GM15510 (cell line): ENCODE data around the gene RASGRF2.

Source experiments
- POLR2A ChIP-seq: IDR thresholded peaks from 3 replicates; pipeline ENCODE4 v1.6.1; 2011; ENCODE audit warnings: borderline replicate concordance; ENCODE audit not compliant: insufficient read length; ENCODE audit errors: extremely low read depth

Gene RASGRF2

DNA sequence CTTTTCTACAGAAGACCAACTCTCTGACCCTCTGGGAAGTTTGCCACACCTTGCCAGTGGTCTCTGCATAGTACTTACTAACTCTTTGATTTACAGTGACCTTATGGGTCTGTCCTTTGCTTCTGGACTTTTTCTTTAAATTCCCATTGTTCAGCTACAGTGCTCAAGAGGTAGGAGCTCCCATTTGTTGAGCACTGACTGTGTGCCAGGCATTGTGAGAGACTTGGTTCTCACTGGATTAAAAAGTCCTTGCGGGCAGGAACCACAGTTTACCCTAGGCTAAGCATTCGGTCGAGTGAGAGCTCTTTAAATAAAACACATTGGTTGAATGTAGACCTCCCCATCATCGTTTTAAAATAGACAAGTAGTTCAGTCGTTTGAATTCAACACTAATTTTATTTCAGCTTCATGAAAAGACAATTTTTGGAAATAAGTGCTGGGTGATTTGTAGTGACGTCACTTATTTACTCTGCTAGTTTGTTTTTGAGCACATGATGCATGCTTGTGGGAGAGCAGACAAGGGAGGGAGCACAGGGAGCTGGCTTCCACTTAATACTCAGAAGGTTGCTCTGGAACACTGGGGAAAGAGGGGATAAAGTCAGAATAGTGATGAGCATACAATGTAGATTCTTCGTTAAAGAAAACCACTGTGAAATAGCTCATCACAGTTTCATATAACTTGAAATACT, 27.1 kb downstream of the RASGRF2 start:
- TF ChIP-seq POLR2A = no peak

DNA sequence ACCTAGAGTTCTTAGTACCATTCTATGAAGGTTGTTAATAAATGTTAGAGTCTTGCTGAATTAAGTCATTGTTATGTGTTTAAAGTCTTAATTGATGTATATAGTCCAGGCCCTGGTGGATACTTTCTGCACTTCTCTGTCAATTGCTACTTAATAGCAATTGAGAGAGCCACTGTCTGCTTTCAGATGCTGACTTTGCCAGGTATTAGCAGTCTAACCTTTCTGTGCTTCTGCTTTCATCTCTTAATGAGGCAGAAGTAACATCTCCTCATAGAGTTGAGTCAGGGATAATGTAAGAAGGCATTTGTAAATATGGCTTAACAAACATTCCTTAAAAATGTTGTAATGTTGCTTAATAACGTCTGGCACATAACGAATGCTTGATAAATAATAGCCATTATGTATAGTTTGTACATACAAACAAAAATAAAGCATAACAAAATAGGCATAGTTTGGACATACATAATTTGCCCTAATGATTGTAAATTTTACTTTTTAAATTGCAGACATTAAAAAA, 28.3 kb downstream of the RASGRF2 start:
- no peak for TF ChIP-seq POLR2A

DNA sequence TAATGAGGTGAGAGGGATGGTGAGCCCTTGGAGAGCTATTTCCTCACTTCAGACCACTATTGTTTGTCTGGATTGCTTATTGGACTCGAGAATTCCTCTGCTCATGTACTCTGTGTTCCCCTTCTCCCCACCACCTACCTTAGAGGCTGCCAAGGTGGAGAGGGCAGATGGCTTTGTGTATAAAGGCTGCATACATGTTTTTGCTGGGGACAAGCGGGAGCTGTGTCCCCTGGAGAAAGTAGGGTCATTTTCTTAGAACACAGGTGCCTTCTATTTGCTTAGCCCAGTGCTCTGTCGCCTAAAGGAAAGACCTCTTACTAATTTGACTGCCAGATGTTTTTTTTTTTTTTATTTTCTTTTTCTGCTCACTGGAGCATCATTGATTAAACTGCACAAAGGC, 29.7 kb downstream of the RASGRF2 start:
- no peak for TF ChIP-seq POLR2A

DNA sequence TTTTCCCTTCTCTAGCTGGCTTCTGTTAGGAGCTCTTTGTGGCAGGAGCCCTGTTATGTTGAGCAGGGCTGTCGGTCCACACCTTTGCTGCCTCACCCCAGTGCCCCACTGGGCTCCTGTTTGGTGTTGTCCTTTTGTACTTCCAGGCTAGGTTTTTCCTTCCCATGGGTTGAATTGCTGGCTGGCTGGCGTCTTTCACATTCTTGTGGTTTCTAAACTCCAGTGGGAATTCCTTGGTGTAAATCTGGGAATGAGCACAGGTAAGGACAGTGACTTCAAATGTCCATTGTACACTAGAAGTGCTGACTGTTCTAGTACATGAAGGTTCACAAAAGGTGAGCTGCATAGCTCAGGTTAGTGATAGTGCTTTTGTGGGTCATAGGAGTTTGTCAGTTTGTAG, 30.4 kb downstream of the RASGRF2 start:
- no peak for TF ChIP-seq POLR2A

DNA sequence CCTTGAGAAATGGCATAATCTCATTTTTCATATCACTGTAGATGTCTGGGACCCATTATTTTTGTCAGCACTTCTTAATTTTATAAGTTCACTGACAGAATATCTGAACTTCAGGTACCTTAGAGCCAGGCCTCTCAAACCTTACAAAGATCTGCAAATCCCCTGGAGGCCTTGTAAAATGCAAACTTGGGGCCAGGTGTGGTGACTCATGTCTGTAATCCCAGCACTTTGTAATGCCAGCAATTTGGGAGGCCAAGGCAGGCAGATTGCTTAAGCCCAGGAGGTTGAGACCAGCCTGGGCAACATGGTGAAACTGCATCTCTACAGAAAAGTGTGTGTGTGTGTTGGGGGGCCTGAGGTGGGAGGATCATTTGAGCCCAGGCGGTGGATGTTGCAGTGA, 30.8 kb downstream of the RASGRF2 start:
- TF ChIP-seq POLR2A = no peak

DNA sequence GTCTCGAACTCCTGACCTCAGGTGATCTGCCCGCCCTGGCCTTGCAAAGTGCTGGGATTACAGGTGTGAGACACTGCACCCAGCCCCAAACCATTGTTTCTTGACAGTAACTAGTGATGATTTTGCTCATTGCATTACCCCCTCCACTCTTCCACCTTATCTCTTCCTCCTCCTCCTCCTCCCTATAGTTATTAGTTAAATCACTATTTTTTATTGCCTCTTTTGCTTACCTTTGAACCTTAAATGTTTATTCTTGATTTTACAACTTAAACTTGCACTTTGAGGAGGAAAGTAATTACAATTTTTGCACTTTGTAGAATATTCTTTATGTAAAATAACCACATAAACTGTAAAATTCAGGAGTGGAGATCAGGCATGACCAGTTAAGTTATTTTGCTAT, 35.7 kb downstream of the RASGRF2 start:
- TF ChIP-seq POLR2A = no peak

DNA sequence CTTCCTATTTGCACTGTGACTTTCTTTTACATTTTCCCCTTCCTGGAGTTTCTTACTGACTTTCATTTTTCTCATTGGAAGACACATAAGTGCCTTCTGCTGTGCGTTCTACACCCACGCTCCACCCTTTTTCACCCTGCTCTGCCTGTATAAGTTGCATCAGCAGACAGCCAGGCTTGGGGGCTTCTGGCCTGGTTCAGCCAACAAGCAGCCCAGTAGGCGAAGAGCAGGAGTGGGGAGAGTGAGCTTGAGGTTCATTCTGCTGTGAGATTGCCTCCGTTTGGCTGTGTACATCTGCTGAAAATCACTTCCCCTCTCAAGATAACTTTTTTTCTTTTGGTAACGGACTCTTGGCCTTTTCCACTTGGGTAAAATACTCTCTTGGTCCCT, 38.4 kb downstream of the RASGRF2 start:
- TF ChIP-seq POLR2A = no peak

DNA sequence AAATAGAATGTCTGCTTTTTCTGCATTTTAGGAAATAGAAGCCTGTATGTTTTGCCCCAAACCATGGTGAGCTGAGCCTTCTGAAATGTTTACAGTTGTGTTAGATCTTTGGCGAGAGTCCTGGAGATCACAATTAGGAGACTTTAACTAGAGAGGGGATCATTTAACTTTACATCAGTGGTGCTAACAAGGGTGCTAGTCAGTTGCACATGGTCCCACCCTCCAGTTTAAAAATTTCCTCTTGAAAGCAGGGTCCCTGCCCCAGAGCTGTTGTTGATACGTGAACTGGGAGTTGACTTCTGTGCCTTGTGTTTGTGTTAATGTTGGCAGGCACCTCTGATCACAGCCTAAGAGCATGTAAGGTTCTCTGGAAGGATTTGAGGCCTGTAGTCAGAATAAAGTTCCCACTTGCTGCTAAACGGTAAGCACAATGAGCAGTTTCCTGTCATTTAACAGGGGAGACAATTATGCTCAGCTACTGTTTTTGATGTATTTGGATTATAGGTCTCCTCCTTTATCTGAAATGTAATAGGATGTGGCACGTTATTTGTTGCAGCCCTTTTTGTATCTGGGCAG, 43.7 kb downstream of the RASGRF2 start:
- no peak for TF ChIP-seq POLR2A

DNA sequence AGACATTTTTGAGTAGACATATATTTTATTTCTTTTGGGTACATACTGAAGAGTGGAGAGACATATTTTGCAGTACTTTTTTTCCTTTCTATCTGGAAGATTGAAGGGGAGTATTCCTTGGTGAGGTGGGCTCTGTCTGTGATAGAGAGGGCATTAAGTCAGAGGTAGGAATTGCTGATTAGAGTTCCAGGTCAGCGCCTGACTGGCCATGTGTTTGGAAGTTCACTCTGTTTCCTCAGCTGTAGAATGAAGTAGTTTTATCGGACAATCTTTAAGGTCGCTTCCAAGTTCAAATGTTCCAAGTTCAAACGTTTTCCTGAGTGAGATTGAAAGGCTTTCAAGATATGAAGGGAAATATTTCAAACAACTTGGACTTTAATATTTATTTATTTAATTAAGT, 45.5 kb downstream of the RASGRF2 start:
- no peak for TF ChIP-seq POLR2A

DNA sequence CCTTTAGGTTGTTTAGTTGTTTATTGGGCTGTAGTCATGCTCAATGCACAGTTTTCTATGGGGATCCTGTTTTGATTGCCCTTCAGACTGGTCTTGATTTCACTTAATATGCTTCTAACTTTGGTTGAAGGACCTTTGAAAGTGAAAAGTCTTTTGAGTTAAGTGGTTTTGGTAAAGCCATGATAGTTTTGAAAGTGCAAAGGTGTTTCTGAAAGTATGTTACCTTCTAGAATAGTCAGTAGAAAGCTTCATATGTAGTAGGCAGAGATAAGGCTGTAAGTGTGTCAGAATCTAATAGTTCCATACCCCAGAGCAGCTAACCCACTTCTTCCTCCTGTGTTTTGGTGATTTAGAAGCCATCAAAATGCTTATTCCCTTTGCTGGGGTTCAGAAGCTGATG, 46.1 kb downstream of the RASGRF2 start:
- no peak for TF ChIP-seq POLR2A

DNA sequence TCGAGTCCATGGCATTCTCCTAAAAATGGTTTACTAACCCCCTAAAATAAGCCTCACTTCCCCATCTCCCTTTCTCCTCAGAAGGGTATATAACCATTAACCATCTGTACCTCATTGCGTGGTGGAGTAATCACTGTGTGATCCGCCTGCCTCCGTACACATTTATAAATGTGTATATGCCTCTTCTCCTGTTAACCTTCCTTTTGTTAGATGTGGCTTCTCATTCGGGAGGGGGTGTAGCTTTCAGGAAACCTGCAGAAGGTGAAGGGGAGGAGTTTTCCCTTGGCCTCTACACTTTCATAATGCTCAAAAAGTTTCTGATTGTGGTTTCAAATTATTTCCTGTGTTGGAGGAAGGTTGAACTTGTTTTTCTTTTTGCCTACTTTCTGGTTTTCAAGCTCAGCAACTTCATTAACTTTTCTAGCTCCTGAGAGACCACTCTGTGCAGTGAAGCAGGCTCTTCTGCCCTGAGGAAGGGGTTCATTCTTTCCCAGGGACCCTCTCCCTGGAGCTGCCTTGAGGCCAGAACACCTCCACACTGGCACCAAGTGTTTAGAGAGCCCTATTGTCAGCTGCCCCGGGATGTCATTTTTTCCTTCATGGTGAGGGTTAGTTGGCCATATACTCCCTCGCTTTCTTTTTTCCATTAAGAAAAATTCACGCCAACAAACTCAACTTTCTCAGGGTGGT, 46.9 kb downstream of the RASGRF2 start:
- TF ChIP-seq POLR2A = no peak

DNA sequence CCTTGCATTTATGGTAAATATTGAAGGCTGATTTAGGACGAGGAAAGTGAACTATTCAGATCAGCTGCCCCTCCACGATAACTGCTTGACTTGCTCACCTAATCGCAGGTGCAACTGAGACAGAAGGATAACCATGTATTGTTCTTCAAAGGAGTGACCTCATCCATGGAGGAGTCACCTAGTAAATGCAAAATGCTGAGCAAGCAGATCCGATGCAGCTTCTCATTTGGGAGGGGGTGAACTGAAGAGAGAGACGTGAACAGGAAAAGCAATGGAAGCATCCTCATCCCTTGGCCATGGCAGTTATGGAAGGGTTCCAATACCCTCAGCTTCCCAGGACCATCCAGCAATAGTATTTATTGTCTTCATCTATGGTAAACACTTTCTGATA, 47.5 kb downstream of the RASGRF2 start:
- no peak for TF ChIP-seq POLR2A

DNA sequence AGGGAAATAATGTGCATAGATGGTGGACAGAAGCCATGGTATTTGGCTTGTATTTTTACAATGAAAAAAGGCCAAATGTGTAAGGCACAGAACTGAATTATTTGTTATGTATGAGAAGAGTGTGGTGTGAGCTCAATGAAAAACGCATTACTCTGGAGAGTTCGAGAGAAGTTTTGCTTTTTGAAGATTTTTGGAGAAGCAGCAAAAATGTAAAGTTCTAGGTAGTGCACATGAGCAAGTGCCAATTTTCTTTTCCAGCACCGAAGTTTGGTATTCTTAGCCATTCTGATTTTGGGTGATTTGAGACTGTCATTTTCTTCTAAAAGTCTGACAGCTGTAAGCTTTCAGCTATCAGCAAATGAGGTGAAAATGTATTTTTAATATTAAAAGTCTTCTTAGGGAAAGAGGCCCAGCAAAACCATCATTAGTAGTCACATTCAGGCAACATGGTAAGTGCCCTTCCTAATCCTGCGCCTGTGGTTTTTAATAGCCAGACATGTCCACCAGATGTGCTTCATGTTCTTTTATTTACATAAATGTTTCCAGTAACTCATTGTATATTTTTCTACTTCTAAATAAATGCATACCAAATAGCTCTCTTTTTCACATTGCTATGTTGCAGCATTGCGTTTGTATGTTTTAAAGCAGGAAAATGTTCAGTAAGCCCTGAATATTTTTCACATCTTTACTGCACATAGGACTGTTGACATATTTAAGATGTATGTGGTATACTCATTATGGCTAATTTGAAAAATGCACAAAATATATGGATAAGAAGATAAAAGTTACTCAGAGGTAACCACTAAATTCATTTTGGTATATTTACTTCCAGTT, 50.4 kb downstream of the RASGRF2 start:
- no peak for TF ChIP-seq POLR2A

DNA sequence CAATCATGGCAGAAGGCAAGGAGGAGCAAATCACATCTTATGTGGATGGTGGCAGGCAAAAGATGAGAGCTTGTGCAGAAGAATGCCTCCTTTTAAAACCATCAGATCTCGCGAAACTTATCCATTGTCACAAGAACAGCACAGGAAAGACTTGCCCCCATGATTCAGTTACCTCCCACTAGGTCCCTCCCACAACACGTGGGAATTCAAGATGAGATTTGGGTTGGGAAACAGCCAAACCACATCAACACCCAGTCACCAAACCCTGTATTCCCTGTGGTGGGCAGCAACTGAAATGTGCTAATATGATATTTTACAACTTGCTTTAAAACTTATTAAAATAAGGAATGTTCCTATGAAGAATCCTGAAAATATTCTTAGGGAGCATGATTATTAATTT, 54.2 kb downstream of the RASGRF2 start:
- TF ChIP-seq POLR2A = no peak

DNA sequence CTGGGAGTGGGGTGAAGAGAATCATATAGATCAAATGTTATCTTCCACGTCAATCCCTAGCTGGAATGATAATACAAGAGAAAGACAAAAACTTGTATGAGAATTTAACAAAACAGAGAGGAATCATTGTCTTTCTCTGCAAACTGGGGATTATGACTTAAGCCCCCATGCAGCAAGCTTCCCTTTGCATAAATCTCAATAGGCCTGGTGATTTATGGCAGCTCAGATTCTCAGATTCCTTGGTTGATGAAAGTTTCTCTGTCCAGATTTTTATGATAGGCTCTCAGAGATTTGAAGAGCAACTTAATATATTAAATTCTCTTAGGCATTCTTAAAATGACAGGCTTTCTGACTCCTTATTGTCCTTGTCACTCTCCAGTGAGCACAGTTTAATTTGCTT, 56.0 kb downstream of the RASGRF2 start:
- TF ChIP-seq POLR2A = no peak
